A549 (cell line): ENCODE results near the gene SMS. TPM values are rescaled to one million over a fixed set of nuclear protein-coding genes. Genes with fewer than 3 reads are reported as not detected.

ENCODE experiments used
- ATAC-seq, 2 experiments: fragments of 200-7000 bp in 1 of 2; fragments of >200 bp in 1 of 2; cut with Nextera tagmentation in 1 of 2; cut with Tn5 transposase in 1 of 2; 3 replicates each; pipeline versions ENCODE4 v1.8.0 to v1.9.1; 2018 to 2020; ENCODE audit warnings: mild to moderate bottlenecking in 1 of 2, moderate library complexity in 1 of 2
- CTCF ChIA-PET: fragments of 300-600 bp; sonication (Branson Sonifier 250); formaldehyde crosslinking; extraction: SDS; loops from one replicate; lab custom pipeline; 2021; ENCODE audit warnings: antibody characterized with exemption, inconsistent platforms; lab: Yijun Ruan, JAX
- POLR2A ChIA-PET: fragments of 350-600 bp; formaldehyde crosslinking; extraction: SDS; loops from one replicate; lab custom pipeline; 2021; ENCODE audit warnings: antibody characterized with exemption, inconsistent platforms; lab: Yijun Ruan, JAX
- DNase-seq, 2 experiments: peaks; one replicate each; pipeline versions ENCODE4 v3.0.0 to v3.0.0-alpha.2; 2011 to 2016; ENCODE audit warnings: low read depth in 1 of 2, low spot score in 1 of 2
- FAIRE-seq: peaks from 2 replicates; lab custom pipeline; 2011; peaks lifted over from hg19 to GRCh38; lab: Jason Lieb, UNC
- H3K27ac ChIP-seq, 2 experiments: fragments of >200 bp; sonication (Bioruptor Twin); formaldehyde crosslinking; 3 replicates each; pipeline ENCODE4 v1.5.1; 2016 to 2017
- H3K4me1 ChIP-seq: fragments of >200 bp; sonication (Bioruptor Twin); formaldehyde crosslinking; 3 replicates; pipeline ENCODE4 v1.6.1; 2016
- H3K4me2 ChIP-seq: fragments of >200 bp; sonication (Bioruptor Twin); formaldehyde crosslinking; 3 replicates; pipeline ENCODE4 v1.6.1; 2016
- H3K4me3 ChIP-seq: fragments of >200 bp; sonication (Bioruptor Twin); formaldehyde crosslinking; 3 replicates; pipeline ENCODE4 v1.5.1; 2016
- H3K9me3 ChIP-seq: fragments of >200 bp; sonication (Bioruptor Twin); formaldehyde crosslinking; 3 replicates; pipeline ENCODE4 v1.6.1; 2016
- BHLHE40 ChIP-seq: IDR thresholded peaks from 2 replicates; pipeline ENCODE4 v1.6.1; 2012; ENCODE audit warnings: low read depth, low read length, inconsistent platforms
- CBX2 ChIP-seq: fragments of 200-600 bp; sonication (generic); IDR thresholded peaks from 2 replicates; pipeline ENCODE4 v1.6.1; 2016; ENCODE audit warnings: low read depth, mild to moderate bottlenecking, borderline replicate concordance
- CBX8 ChIP-seq: fragments of 200-600 bp; sonication (generic); IDR thresholded peaks from 2 replicates; pipeline ENCODE4 v1.6.1; 2016
- CEBPB ChIP-seq, 2 experiments: fragments of >200 bp in 1 of 2; sonication (Bioruptor Twin) in 1 of 2; formaldehyde crosslinking in 1 of 2; IDR thresholded peaks; 2 replicates each; pipeline ENCODE4 v1.6.1; 2012 to 2016
- CTCF ChIP-seq: fragments of >200 bp; sonication (Bioruptor Twin); formaldehyde crosslinking; IDR thresholded peaks from 3 replicates; pipeline ENCODE4 v1.5.1; 2016
- EHF ChIP-seq: fragments of 250-450 bp; sonication (Bioruptor Pico); IDR thresholded peaks from 2 replicates; pipeline ENCODE4 v1.5.0; 2020; ENCODE audit warnings: mild to moderate bottlenecking
- EHMT2 ChIP-seq: fragments of 200-600 bp; sonication (generic); IDR thresholded peaks from 2 replicates; pipeline ENCODE4 v1.6.1; 2016; ENCODE audit warnings: antibody characterized with exemption, low read depth, mild to moderate bottlenecking, moderate library complexity
- ESRRA ChIP-seq: fragments of 150-350 bp; IDR thresholded peaks from 2 replicates; pipeline ENCODE4 v1.6.1; 2014; ENCODE audit warnings: mild to moderate bottlenecking, low read length, borderline replicate concordance
- FOSL2 ChIP-seq, 2 experiments: fragments of 450-650 bp in 1 of 2; fragments of >200 bp in 1 of 2; sonication (Bioruptor Twin) in 1 of 2; formaldehyde crosslinking; IDR thresholded peaks; 2 replicates each; pipeline versions ENCODE4 v1.5.0 to v1.6.1; 2016 to 2020; ENCODE audit warnings: mild to moderate bottlenecking in 1 of 2, moderate library complexity in 1 of 2
- FOXS1 ChIP-seq: fragments of 250-450 bp; sonication (Bioruptor Pico); IDR thresholded peaks from 2 replicates; pipeline ENCODE4 v1.5.0; 2020; ENCODE audit warnings: mild to moderate bottlenecking, moderate library complexity
- GATA3 ChIP-seq: IDR thresholded peaks from 2 replicates; pipeline ENCODE4 v1.6.1; 2012; ENCODE audit warnings: borderline replicate concordance
- HOXA7 ChIP-seq: fragments of 250-450 bp; sonication (Bioruptor Pico); IDR thresholded peaks from 2 replicates; pipeline ENCODE4 v1.5.0; 2020; ENCODE audit warnings: mild to moderate bottlenecking, moderate library complexity
- HOXB13 ChIP-seq: fragments of 250-450 bp; sonication (Bioruptor Pico); IDR thresholded peaks from 2 replicates; pipeline ENCODE4 v1.5.0; 2020; ENCODE audit warnings: low read depth, mild to moderate bottlenecking, moderate library complexity
- HOXB5 ChIP-seq: fragments of 250-450 bp; sonication (Bioruptor Pico); IDR thresholded peaks from 2 replicates; pipeline ENCODE4 v1.5.0; 2020; ENCODE audit warnings: mild to moderate bottlenecking, moderate library complexity
- MYC ChIP-seq: IDR thresholded peaks from 2 replicates; pipeline ENCODE4 v1.6.1; 2012; ENCODE audit warnings: mild to moderate bottlenecking, inconsistent platforms, low read length, improper control_type of control experiment, borderline replicate concordance
- NFE2L2 ChIP-seq: fragments of 150-350 bp; conservative IDR thresholded peaks from 2 replicates; pipeline ENCODE4 v1.6.1; 2014; ENCODE audit warnings: low read length
- NPAS2 ChIP-seq: fragments of 250-450 bp; sonication (Bioruptor Pico); IDR thresholded peaks from 2 replicates; pipeline ENCODE4 v1.8.0; 2022; ENCODE audit warnings: mild to moderate bottlenecking, moderate library complexity, borderline replicate concordance
- RAD21 ChIP-seq, 2 experiments: fragments of >200 bp in 1 of 2; sonication (Bioruptor Twin) in 1 of 2; formaldehyde crosslinking in 1 of 2; IDR thresholded peaks in 1 of 2; conservative IDR thresholded peaks in 1 of 2; 2 replicates in 1 of 2; 3 replicates in 1 of 2; pipeline ENCODE4 v1.6.1; 2012 to 2018; ENCODE audit warnings: inconsistent platforms in 1 of 2
- RARB ChIP-seq: fragments of 250-450 bp; sonication (Bioruptor Pico); IDR thresholded peaks from 2 replicates; pipeline ENCODE4 v1.8.0; 2021; ENCODE audit warnings: mild to moderate bottlenecking, moderate library complexity
- RCOR1 ChIP-seq: fragments of 150-350 bp; IDR thresholded peaks from 2 replicates; pipeline ENCODE4 v1.6.1; 2014; ENCODE audit warnings: antibody characterized with exemption, low read length, low read depth
- RFX5 ChIP-seq: fragments of 450-650 bp; IDR thresholded peaks from 2 replicates; pipeline ENCODE4 v1.7.1; 2014; ENCODE audit warnings: antibody characterized with exemption, mild to moderate bottlenecking, moderate library complexity
- SMC3 ChIP-seq: fragments of >200 bp; sonication (Bioruptor Twin); formaldehyde crosslinking; IDR thresholded peaks from 3 replicates; pipeline ENCODE4 v1.6.1; 2018; ENCODE audit warnings: inconsistent platforms
- SREBF2 ChIP-seq: fragments of 450-650 bp; IDR thresholded peaks from 2 replicates; pipeline ENCODE4 v1.6.1; 2014; ENCODE audit warnings: mild to moderate bottlenecking, moderate library complexity
- USF2 ChIP-seq: fragments of 450-650 bp; IDR thresholded peaks from 2 replicates; pipeline ENCODE4 v1.6.1; 2014; ENCODE audit warnings: antibody characterized with exemption
- ZC3H11A ChIP-seq: fragments of 450-650 bp; IDR thresholded peaks from 2 replicates; pipeline ENCODE4 v1.6.1; 2014; ENCODE audit warnings: antibody characterized with exemption, mild to moderate bottlenecking
- ZNF302 ChIP-seq: fragments of 250-450 bp; sonication (Bioruptor Pico); IDR thresholded peaks from 2 replicates; pipeline ENCODE4 v1.9.0; 2021; ENCODE audit warnings: inconsistent platforms, mild to moderate bottlenecking, moderate library complexity
- ZSCAN20 ChIP-seq: fragments of 250-450 bp; sonication (Bioruptor Pico); IDR thresholded peaks from 2 replicates; pipeline ENCODE4 v1.8.0; 2022; ENCODE audit warnings: mild to moderate bottlenecking, moderate library complexity
- WGBS: methylation state at CpG from one replicate; pipeline ENCODE4 v1.1.6; 2017; ENCODE audit errors: missing lambda C conversion rate; 5-methylcytosine and 5-hydroxymethylcytosine counted together
- polyA plus RNA-seq, 4 experiments: library from polyadenylated mRNA; depleted of rRNA in 3 of 4; stranded (reverse); fragments of >200 nt; fragmentation: RNase III in 1 of 4; extraction: RNeasy Plus Mini Kit Qiagen cat#74134 plus additional on column Dnase treatment in 1 of 4; gene quantifications; 2 replicates in 3 of 4; 3 replicates in 1 of 4; pipeline ENCODE4 v1.2.3, GENCODE V29; 2011 to 2017
- TF ChIP-seq, protein P1 (sequence below): IDR thresholded peaks from 2 replicates; pipeline ENCODE4 v1.6.1; 2012
- TF ChIP-seq, protein P2 (sequence below): fragments of 250-450 bp; sonication (Bioruptor Pico); IDR thresholded peaks from 2 replicates; pipeline ENCODE4 v1.5.0; 2020; ENCODE audit warnings: low read depth, mild to moderate bottlenecking, moderate library complexity
- TF ChIP-seq, protein P3 (sequence below): IDR thresholded peaks from 2 replicates; pipeline ENCODE4 v1.6.1; 2012; ENCODE audit warnings: low read depth, borderline replicate concordance

Gene SMS
- polyA plus RNA-seq, 2 of the 4 experiments (the other 2 are of a cell fraction), result 129 to 180 TPM

- CTCF ChIA-PET, result interaction anchor here (1.2 kb wide), 1 partner anchor 82 kb away, joined by 4 read pairs; no protein-coding TSS in a partner anchor
- ATAC-seq, result peak; percentile 59 to 67; a peak in 5 of 6 replicates
- H3K9me3 ChIP-seq, result no peaks in the 10 kb centered on the region
- peaks cover 16% of the 10 kb centered on the region for H3K4me1 ChIP-seq
- peak; percentile 49 for FAIRE-seq
- 76% methylated on average over 6 of the region's 7 CpGs for WGBS
- peak in 1 of 2 experiments; percentile 26 for DNase-seq
- no peak for TF ChIP-seq SMC3
- no peak for TF ChIP-seq EHF
- TF ChIP-seq, protein P1, sequence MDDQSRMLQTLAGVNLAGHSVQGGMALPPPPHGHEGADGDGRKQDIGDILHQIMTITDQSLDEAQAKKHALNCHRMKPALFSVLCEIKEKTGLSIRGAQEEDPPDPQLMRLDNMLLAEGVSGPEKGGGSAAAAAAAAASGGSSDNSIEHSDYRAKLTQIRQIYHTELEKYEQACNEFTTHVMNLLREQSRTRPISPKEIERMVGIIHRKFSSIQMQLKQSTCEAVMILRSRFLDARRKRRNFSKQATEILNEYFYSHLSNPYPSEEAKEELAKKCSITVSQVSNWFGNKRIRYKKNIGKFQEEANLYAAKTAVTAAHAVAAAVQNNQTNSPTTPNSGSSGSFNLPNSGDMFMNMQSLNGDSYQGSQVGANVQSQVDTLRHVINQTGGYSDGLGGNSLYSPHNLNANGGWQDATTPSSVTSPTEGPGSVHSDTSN, result no peak
- TF ChIP-seq HOXA7 (CRISPR knock-in tag), result no peak
- no peak for TF ChIP-seq GATA3
- TF ChIP-seq CTCF, result no peak
- TF ChIP-seq SREBF2, result no peak
- TF ChIP-seq BHLHE40, result no peak
- no peak for TF ChIP-seq CBX2
- no peak for TF ChIP-seq RAD21 (conservative IDR thresholded peaks at IDR 0.05 in 1 of 2, IDR thresholded peaks at IDR 0.05 in 1 of 2)
- TF ChIP-seq RFX5, result no peak
- TF ChIP-seq ZSCAN20 (CRISPR knock-in tag), result no peak
- TF ChIP-seq, protein P2, sequence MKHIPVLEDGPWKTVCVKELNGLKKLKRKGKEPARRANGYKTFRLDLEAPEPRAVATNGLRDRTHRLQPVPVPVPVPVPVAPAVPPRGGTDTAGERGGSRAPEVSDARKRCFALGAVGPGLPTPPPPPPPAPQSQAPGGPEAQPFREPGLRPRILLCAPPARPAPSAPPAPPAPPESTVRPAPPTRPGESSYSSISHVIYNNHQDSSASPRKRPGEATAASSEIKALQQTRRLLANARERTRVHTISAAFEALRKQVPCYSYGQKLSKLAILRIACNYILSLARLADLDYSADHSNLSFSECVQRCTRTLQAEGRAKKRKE (CRISPR knock-in tag), result no peak
- TF ChIP-seq NPAS2 (CRISPR knock-in tag), result no peak
- no peak for TF ChIP-seq FOSL2 (IDR thresholded peaks at IDR 0.05)
- TF ChIP-seq FOSL2 (CRISPR knock-in tag; IDR thresholded peaks at IDR 0.05), result no peak
- peak overlapping the region; percentile 62 to 82; a peak in 5 of 6 replicates for H3K27ac ChIP-seq
- POLR2A ChIA-PET, result no interaction called here
- peak overlapping the region; percentile 20; the same call in 1 of the 3 replicates for H3K4me2 ChIP-seq
- no peak overlapping the region for H3K4me3 ChIP-seq
These were observed 7.4 kb upstream of the SMS start for GRCh38 chrX:21933077-21933476.

DNA sequence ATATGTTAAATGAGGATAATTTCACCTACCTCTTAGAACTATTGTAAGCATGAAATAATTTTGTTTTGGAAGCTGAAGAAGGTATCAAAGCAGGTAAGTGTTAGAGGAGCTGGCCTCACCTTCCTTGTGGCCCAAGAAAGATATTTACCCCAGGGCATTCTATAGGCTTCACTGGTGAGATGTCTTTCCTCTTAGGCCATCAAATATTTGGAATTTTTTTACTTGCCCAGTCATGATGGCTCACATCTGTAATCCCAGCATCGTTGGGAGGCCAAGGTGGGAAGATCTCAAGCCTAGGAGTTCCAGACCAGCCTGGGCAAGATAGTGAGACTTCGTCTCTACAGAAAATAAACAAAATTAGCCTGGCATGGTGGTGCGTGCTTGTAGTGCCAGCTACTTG lies 6.1 kb upstream of the SMS start:
- Histone ChIP-seq H3K9me3 (no peaks in the 10 kb centered on the region), H3K4me2 (no peak overlapping the region), H3K4me1 (peaks cover 16% of the 10 kb centered on the region), H3K27ac (peak overlapping the region in 1 of 2 experiments; percentile 82; a peak in 1 of 6 replicates), H3K4me3 (no peak overlapping the region)
- DNase-seq (peak in 1 of 2 experiments; percentile 10), FAIRE-seq (no peak), ATAC-seq (peak in 1 of 2 experiments; percentile 41; a peak in 2 of 6 replicates)
- TF ChIP-seq CBX8 (no peak), CEBPB (IDR thresholded peaks at IDR 0.05) (no peak), FOSL2 (IDR thresholded peaks at IDR 0.05) (no peak), FOSL2 (CRISPR knock-in tag; IDR thresholded peaks at IDR 0.05) (no peak), ESRRA (no peak), HOXB5 (CRISPR knock-in tag) (no peak), SREBF2 (no peak)
- WGBS, result 70% methylated on average over 3 of the region's 3 CpGs
- ChIA-PET POLR2A (no interaction called here), CTCF (no interaction called here)

DNA sequence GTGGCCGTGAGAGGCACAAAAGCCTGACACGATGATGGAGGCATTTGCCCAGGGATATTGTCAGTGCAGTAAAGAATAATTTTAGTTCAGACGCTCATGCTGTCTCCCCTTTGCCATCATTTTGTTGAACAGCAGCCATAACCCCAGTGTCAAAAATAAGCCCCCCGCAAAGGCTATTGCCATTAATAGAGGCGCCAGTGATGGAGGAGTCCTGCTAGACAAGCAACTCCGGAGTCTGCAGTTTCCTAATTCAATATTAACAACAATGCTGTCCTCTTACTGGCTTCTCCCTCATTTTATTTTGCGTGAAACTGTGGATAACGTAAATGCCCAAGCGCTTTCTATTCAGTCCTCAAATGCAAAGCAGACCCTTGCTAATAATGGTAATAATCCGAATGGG lies 603 bp upstream of the SMS start:
- no peaks in the 10 kb centered on the region for H3K9me3 ChIP-seq
- peaks cover 32% of the 10 kb centered on the region for H3K4me1 ChIP-seq
- DNase-seq, result no peak
- peak overlapping the region; percentile 99 for H3K4me3 ChIP-seq
- TF ChIP-seq HOXB13 (CRISPR knock-in tag) (no peak), MYC (no peak), CEBPB (IDR thresholded peaks at IDR 0.05) (no peak), NFE2L2 (no peak), FOXS1 (CRISPR knock-in tag) (no peak), ZNF302 (CRISPR knock-in tag) (no peak), RCOR1 (no peak), EHMT2 (no peak), USF2 (no peak), RARB (no peak), ZC3H11A (no peak)
- TF ChIP-seq, protein P3, sequence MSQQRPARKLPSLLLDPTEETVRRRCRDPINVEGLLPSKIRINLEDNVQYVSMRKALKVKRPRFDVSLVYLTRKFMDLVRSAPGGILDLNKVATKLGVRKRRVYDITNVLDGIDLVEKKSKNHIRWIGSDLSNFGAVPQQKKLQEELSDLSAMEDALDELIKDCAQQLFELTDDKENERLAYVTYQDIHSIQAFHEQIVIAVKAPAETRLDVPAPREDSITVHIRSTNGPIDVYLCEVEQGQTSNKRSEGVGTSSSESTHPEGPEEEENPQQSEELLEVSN, result no peak
- ChIA-PET CTCF (interaction anchor here (0.6 kb wide), 1 partner anchor 9 kb away, joined by 3 read pairs; no protein-coding TSS in a partner anchor), POLR2A (no interaction called here)
- FAIRE-seq, result no peak
- ATAC-seq, result no peak
- peak overlapping the region; percentile 84 for H3K4me2 ChIP-seq
- 82% methylated on average over 10 of the region's 10 CpGs for WGBS
- peak overlapping the region; percentile 97 to 99 for H3K27ac ChIP-seq
